ENCODE measurements around the gene EPS8L2. TPM values are rescaled to one million over a fixed set of nuclear protein-coding genes. Genes with fewer than 3 reads are reported as not detected.

Gene EPS8L2
- total and polyA plus RNA-seq, 9 of the 15 experiments (the other 6 are each of a cell fraction or from before 2014, with no cell fraction given): 0.75 to 17.0 (median 3.7) TPM

DNA sequence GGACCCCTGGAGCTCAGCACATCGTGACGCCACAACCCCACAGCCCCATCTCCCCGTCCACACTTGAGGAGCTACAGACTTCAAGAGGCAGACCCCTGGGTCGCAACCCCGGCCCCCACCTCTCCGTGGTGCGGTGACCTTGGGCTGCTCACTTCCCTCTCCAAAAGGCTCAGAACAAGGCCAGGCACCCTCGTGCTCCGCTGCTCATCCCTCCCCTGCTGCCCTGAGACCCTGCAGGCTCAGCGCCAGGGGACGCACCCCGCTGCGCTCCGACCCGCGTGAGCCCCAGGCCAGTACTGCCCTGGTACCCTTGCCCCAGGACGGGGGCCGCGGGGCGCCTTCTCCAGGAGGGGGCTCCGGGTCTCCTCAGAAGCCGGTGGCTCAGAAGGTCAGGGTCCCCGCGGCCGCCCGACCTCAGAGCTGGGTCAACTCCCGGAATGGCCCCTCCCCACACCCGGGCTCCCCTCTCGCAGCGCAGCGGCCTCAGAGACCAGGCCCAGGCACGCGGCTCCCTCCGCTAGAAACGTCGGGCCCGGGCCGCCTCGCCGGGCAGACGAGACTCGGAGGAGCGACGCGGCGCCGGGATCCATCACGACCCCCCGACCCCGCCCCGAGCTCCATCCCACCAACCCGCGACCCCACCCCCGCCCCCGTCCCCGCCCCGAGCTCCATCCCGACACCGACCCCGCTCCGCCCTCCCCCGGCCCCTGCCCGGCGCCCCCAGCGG lies 70.7 kb downstream of the EPS8L2 start (continued):
- no peak for TF ChIP-seq CBFA2T3 (IDR thresholded peaks at IDR 0.05)
- peak; percentile 53 for TF ChIP-seq ZBTB7A (IDR thresholded peaks at IDR 0.05; ENCODE audit: borderline replicate concordance, control insufficient read depth, low read depth, low read length)
- TF ChIP-seq ZNF146 (CRISPR knock-in tag; IDR thresholded peaks at IDR 0.05; ENCODE audit: unreplicated experiment): no peak
- no peak for TF ChIP-seq HIVEP1 (CRISPR knock-in tag; IDR thresholded peaks at IDR 0.05)
- TF ChIP-seq MCM5 (IDR thresholded peaks at IDR 0.05; ENCODE audit: low read depth): no peak
- TF ChIP-seq BCOR (IDR thresholded peaks at IDR 0.05): no peak
- TF ChIP-seq ARID2 (IDR thresholded peaks at IDR 0.05): no peak
- TF ChIP-seq, protein P1, sequence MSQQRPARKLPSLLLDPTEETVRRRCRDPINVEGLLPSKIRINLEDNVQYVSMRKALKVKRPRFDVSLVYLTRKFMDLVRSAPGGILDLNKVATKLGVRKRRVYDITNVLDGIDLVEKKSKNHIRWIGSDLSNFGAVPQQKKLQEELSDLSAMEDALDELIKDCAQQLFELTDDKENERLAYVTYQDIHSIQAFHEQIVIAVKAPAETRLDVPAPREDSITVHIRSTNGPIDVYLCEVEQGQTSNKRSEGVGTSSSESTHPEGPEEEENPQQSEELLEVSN (IDR thresholded peaks at IDR 0.05; ENCODE audit: borderline replicate concordance in 1 of 2, extremely low read depth in 1 of 2, insufficient read depth in 1 of 2, insufficient read length in 1 of 2, low read depth in 1 of 2, low read length in 1 of 2, poor library complexity in 1 of 2, severe bottlenecking in 1 of 2): peak; percentile 19 to 69
- no peak for TF ChIP-seq TAF9B (IDR thresholded peaks at IDR 0.05; ENCODE audit: partially characterized antibody)
- no peak for TF ChIP-seq ZBTB2 (IDR thresholded peaks at IDR 0.05)
- no peak for TF ChIP-seq SIRT6 (IDR thresholded peaks at IDR 0.05; ENCODE audit: low read depth, low read length)
- TF ChIP-seq MITF (IDR thresholded peaks at IDR 0.05): 0 out of 2 replicates have a peak, but pooled peaks have one; percentile 10
- TF ChIP-seq MTA3 (IDR thresholded peaks at IDR 0.05; ENCODE audit: borderline replicate concordance): 0 out of 2 replicates have a peak, but pooled peaks have one; percentile 21
- TF ChIP-seq KDM4B (IDR thresholded peaks at IDR 0.05; ENCODE audit: borderline replicate concordance in 2 of 2, low read depth in 1 of 2): no peak
- TF ChIP-seq TAF7 (tag; IDR thresholded peaks at IDR 0.05): no peak
- no peak for TF ChIP-seq TCF3 (CRISPR knock-in tag; IDR thresholded peaks at IDR 0.05)
- no peak for TF ChIP-seq ZNF668 (CRISPR knock-in tag; IDR thresholded peaks at IDR 0.05)
- TF ChIP-seq CCNT2 (IDR thresholded peaks at IDR 0.05; ENCODE audit: borderline replicate concordance, extremely low read depth, insufficient read length, low read depth, low read length): no peak
- no peak for TF ChIP-seq CREBBP (IDR thresholded peaks at IDR 0.05; ENCODE audit: low read depth, low read length)
- no peak for TF ChIP-seq ZNF140 (CRISPR knock-in tag; IDR thresholded peaks at IDR 0.05)
